ENCODE results near the gene ADGRF1. TPM values are rescaled to one million over a fixed set of nuclear protein-coding genes. Genes with fewer than 3 reads are reported as not detected.
"Not testable (repeated sequence)": the region's sequence is repeated elsewhere in the genome, so short reads cannot be mapped to it uniquely, and the experiment has no call there.

Gene ADGRF1
- total and polyA plus RNA-seq, 7 donors = not detected

DNA sequence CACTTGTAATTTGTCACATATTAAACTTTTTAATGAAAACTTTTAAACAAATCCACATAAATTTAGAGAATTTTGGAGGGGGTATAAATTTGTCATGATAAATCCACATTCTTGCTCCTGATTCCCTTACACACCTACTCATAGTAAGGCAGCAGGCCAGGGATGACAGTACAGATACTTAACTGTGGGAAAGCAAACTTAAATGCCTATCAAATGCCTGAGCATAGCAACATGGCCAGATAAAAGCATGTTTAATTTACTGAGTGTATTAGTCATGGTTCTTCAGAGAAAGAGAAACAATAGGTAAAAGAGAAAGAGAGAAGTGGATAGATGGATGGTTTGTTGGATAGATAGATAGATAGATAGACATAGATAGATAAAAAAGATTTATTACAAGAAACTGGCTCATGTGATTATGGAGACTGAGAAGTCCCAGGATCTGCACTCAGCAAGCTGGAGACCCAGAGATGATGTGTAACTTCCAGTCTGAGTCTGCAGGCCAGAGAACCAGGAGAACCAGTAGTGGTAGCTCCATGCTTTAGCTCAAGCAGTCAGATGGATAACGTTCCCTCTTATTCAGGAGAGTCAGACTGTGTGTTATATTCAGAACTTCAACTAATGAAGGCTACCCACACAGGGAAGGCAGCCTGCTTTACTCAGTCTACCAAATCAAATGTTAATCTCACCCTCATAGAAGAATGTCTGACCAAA lies 15.9 kb upstream of the ADGRF1 start:
- DNase-seq (no peak), ATAC-seq (no peak)
- no peaks in the 10 kb centered on the region for H3K4me1 ChIP-seq
- H3K4me3 ChIP-seq = no peak overlapping the region
- WGBS, 3 donors = 89 to 95% (median 95%) methylated on average over 1 of the region's 1 CpG
- H3K9me3 ChIP-seq = no peaks in the 10 kb centered on the region
- H3K27ac ChIP-seq = no peak overlapping the region
- TF ChIP-seq, protein P1, sequence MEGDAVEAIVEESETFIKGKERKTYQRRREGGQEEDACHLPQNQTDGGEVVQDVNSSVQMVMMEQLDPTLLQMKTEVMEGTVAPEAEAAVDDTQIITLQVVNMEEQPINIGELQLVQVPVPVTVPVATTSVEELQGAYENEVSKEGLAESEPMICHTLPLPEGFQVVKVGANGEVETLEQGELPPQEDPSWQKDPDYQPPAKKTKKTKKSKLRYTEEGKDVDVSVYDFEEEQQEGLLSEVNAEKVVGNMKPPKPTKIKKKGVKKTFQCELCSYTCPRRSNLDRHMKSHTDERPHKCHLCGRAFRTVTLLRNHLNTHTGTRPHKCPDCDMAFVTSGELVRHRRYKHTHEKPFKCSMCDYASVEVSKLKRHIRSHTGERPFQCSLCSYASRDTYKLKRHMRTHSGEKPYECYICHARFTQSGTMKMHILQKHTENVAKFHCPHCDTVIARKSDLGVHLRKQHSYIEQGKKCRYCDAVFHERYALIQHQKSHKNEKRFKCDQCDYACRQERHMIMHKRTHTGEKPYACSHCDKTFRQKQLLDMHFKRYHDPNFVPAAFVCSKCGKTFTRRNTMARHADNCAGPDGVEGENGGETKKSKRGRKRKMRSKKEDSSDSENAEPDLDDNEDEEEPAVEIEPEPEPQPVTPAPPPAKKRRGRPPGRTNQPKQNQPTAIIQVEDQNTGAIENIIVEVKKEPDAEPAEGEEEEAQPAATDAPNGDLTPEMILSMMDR (IDR thresholded peaks at IDR 0.05) = no peak
- no peaks in the 10 kb centered on the region for H3K27me3 ChIP-seq (ENCODE audit: insufficient read depth in 3 of 3, low read length in 2 of 3)
- no peaks in the 10 kb centered on the region for H3K36me3 ChIP-seq (ENCODE audit: insufficient read depth in 1 of 2, low read depth in 1 of 2)
- intact Hi-C loops (cut with DNase I) = no loop called here

DNA sequence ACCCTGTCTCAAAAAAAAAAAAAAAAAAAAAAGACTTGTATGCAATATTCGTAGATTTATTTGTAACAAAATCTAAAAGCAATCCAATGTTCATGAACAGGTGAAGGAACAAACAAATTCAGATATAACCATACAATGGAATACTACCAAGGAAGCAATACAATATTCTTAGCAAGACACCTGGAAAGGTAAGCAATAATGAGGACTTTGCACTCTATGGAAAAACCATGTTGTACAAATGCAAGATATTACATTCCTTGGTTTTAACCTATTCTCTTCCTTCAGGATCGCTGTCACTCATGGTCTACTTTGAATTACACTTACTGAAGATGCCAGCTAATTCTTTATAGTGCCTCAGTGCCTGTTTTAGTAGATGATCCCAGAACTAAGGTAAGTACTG lies 14.7 kb upstream of the ADGRF1 start:
- WGBS, 3 donors = 89 to 92% (median 91%) methylated on average over 2 of the region's 2 CpGs
- TF ChIP-seq, protein P1 (IDR thresholded peaks at IDR 0.05) = no peak
- Histone ChIP-seq H3K36me3 (ENCODE audit: insufficient read depth in 1 of 2, low read depth in 1 of 2) (no peaks in the 10 kb centered on the region), H3K9me3 (no peaks in the 10 kb centered on the region), H3K27ac (no peak overlapping the region), H3K4me3 (no peak overlapping the region), H3K4me1 (no peaks in the 10 kb centered on the region), H3K27me3 (ENCODE audit: insufficient read depth in 3 of 3, low read length in 2 of 3) (no peaks in the 10 kb centered on the region)
- DNase-seq (no peak), ATAC-seq (no peak)
- intact Hi-C loops (cut with DNase I) = no loop called here

DNA sequence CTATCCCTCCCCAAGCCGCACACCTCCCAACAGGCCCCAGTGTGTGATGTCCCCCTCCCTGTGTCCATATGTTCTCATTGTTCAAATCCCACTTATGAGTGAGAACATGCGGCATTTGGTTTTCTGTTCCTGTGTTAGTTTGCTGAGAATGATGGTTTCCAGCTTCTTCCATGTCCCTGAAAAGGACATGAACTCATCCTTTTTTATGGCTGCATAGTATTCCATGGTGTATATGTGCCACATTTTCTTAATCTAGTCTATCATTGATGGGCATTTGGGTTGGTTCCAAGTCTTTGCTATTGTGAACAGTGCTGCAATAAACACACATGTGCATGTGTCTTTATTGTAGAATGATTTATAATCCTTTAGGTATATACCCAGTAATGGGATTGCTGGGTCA lies 12.2 kb upstream of the ADGRF1 start:
- H3K27me3 ChIP-seq (ENCODE audit: insufficient read depth in 3 of 3, low read length in 2 of 3); intact Hi-C loops (cut with DNase I); H3K27ac ChIP-seq; H3K36me3 ChIP-seq (ENCODE audit: insufficient read depth in 1 of 2, low read depth in 1 of 2); H3K4me1 ChIP-seq; H3K9me3 ChIP-seq; ATAC-seq; DNase-seq; H3K4me3 ChIP-seq: not testable (repeated sequence)
- 91 to 98% (median 97%) methylated on average over 2 of the region's 2 CpGs for WGBS, 3 donors

DNA sequence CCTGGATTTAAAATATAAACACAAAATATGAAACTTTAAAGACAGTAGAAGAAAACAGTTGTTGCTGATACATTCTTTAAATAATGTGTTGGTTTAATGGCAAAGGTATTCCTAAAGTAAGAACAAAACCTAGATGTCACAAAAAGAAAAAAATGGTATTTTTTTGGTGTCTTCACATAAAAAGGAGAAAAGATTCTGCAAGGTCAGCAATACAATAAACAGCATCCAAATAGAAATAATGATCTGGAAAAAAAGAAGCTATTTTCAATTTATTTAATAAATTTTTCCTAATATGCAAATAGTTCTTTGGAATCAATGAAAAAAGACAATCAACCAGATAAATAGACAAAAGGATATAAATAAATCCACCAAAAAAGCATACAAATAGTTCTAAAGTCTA lies 6.5 kb upstream of the ADGRF1 start:
- no peaks in the 10 kb centered on the region for H3K9me3 ChIP-seq
- H3K36me3 ChIP-seq (ENCODE audit: insufficient read depth in 1 of 2, low read depth in 1 of 2) = no peaks in the 10 kb centered on the region
- no peaks in the 10 kb centered on the region for H3K27me3 ChIP-seq (ENCODE audit: insufficient read depth in 3 of 3, low read length in 2 of 3)
- no peak for ATAC-seq
- DNase-seq = no peak
- no peak overlapping the region for H3K27ac ChIP-seq
- intact Hi-C loops (cut with DNase I) = loop anchor here in 1 of 2 donors (5.0 kb wide), 1 partner anchor 56 kb away; no protein-coding TSS in a partner anchor
- TF ChIP-seq, protein P1 (IDR thresholded peaks at IDR 0.05) = no peak
- peaks cover 3% of the 10 kb centered on the region for H3K4me1 ChIP-seq
- no peak overlapping the region for H3K4me3 ChIP-seq

DNA sequence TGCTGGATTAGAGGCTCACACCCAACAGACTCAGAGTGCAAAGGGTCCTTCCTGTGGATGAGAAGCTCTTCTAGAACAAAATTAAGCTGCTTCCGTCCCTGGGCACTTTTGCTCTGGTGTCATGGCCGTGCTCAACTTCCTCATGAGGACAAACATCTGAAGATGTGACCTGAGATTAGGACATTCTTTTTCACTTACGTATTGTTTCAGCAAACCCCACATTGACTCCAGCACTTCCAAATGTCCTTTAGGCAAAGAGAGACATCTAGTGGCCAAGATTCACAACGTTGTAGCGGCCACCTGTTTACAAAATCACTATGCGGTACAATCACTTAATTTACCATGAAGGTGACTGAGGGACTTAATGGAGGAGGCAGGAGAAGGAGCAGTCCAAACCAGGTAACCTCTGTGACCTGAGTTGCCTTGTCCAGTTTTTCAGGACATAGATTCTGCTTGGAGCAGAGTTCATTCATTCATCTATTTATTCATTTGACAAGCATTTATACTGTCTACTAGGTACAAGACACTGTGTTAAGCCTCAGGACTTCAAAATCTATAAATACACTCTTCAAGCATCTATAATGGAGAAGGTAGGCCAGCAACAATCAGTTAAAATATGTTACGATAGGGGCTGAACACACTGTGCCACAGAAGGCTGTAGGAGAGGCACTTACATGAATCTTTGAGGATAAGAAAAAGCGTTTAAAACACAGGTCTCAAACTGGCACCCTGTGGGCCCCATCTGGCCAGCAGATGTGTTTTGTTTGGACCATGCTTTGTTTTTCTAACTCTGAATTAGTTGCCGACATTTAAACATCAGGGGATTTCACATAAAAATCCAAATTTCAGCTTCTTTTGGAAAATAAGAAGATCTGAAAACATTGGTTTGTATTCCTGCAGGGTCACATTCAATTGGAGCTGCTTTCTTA lies 5.6 kb upstream of the ADGRF1 start:
- Histone ChIP-seq H3K4me3 (no peak overlapping the region), H3K27ac (no peak overlapping the region), H3K4me1 (peaks cover 3% of the 10 kb centered on the region), H3K27me3 (ENCODE audit: insufficient read depth in 3 of 3, low read length in 2 of 3) (no peaks in the 10 kb centered on the region), H3K9me3 (no peaks in the 10 kb centered on the region), H3K36me3 (ENCODE audit: insufficient read depth in 1 of 2, low read depth in 1 of 2) (no peaks in the 10 kb centered on the region)
- TF ChIP-seq, protein P1 (IDR thresholded peaks at IDR 0.05) = peak; percentile 77
- peak; percentile 81 to 90 (median 86) for ATAC-seq
- 13 to 18% (median 15%) methylated on average over 9 of the region's 9 CpGs for WGBS, 3 donors
- DNase-seq = no peak
- intact Hi-C loops (cut with DNase I) = loop anchor here (1.0 to 5.0 kb wide), 3 partner anchors 55 to 199 kb away; no protein-coding TSS in a partner anchor
